OCI-LY7 (cell line): ENCODE results near the gene AIRE. TPM values are rescaled to one million over a fixed set of nuclear protein-coding genes. Genes with fewer than 3 reads are reported as not detected.

Source experiments
- BruUV-seq: library from RNA; stranded (reverse); fragments of 400-500 nt; replicated peaks from 2 replicates; lab custom pipeline; 2021; lab: Mats Ljungman, UMichigan
- CTCF ChIA-PET: fragments of 300-600 bp; sonication (Branson Sonifier 250); formaldehyde crosslinking; loops from one replicate; lab custom pipeline; 2022; ENCODE audit warnings: antibody characterized with exemption; ENCODE audit not compliant: unreplicated experiment; lab: Charles Lee
- POLR2A ChIA-PET: fragments of 300-600 bp; sonication (Branson Sonifier 250); formaldehyde crosslinking; loops from one replicate; lab custom pipeline; 2022; ENCODE audit warnings: antibody characterized with exemption; lab: Charles Lee
- DNase-seq: peaks from one replicate; pipeline ENCODE4 v3.0.0-alpha.2; 2015; ENCODE audit warnings: low spot score
- H2AFZ ChIP-seq: fragments of 200-600 bp; sonication (generic), shearing (Covaris generic); 2 replicates; pipeline ENCODE4 v1.6.1; 2014; ENCODE audit warnings: mild to moderate bottlenecking, antibody characterized with exemption, low read length, moderate library complexity
- H3K27ac ChIP-seq: fragments of 200-600 bp; sonication (generic); 2 replicates; pipeline ENCODE4 v1.5.1; 2014; ENCODE audit warnings: mixed run types, low read depth, mild to moderate bottlenecking, moderate library complexity, low read length, inconsistent platforms; ENCODE audit not compliant: poor library complexity, severe bottlenecking
- H3K36me3 ChIP-seq: fragments of 200-600 bp; sonication (generic); 2 replicates; pipeline ENCODE4 v1.6.1; 2014; ENCODE audit warnings: mild to moderate bottlenecking, antibody characterized with exemption, low read length, moderate library complexity, mixed read lengths; ENCODE audit not compliant: insufficient read depth
- H3K4me1 ChIP-seq: fragments of 200-600 bp; sonication (generic); 2 replicates; pipeline ENCODE4 v1.5.1; 2014; ENCODE audit warnings: mild to moderate bottlenecking, low read length; ENCODE audit not compliant: insufficient read depth, poor library complexity, severe bottlenecking
- H3K4me2 ChIP-seq: fragments of 200-600 bp; sonication (generic); 2 replicates; pipeline ENCODE4 v1.6.1; 2014; ENCODE audit warnings: mild to moderate bottlenecking, low read length
- H3K4me3 ChIP-seq: fragments of 200-600 bp; sonication (generic); 2 replicates; pipeline ENCODE4 v1.5.1; 2014; ENCODE audit warnings: mild to moderate bottlenecking, low read depth, low read length; ENCODE audit not compliant: poor library complexity, severe bottlenecking
- H3K79me2 ChIP-seq: fragments of 200-600 bp; sonication (generic); 2 replicates; pipeline ENCODE4 v1.6.1; 2016; ENCODE audit warnings: low read depth, mild to moderate bottlenecking, low read length, moderate library complexity, mixed read lengths; ENCODE audit not compliant: insufficient read depth
- H3K9me2 ChIP-seq: fragments of 200-600 bp; sonication (generic); 2 replicates; pipeline ENCODE4 v1.6.1; 2016; ENCODE audit warnings: mild to moderate bottlenecking, low read length, mixed read lengths; ENCODE audit not compliant: insufficient read depth
- H3K9me3 ChIP-seq: fragments of 200-600 bp; sonication (generic); 2 replicates; pipeline ENCODE4 v1.6.1; 2014; ENCODE audit warnings: mild to moderate bottlenecking, mixed run types, low read length, mixed read lengths
- H4K20me1 ChIP-seq: fragments of 200-600 bp; sonication (generic); 2 replicates; pipeline ENCODE4 v1.6.1; 2014; ENCODE audit warnings: mild to moderate bottlenecking, antibody characterized with exemption, low read length, moderate library complexity, mixed read lengths; ENCODE audit not compliant: insufficient read depth
- CTCF ChIP-seq: fragments of 200-600 bp; sonication (generic); conservative IDR thresholded peaks from 2 replicates; pipeline ENCODE4 v1.5.1; 2014; ENCODE audit warnings: mild to moderate bottlenecking, antibody characterized with exemption, low read length, moderate library complexity, mixed read lengths
- EZH2phosphoT487 ChIP-seq: fragments of 200-600 bp; sonication (generic); IDR thresholded peaks from 2 replicates; pipeline ENCODE4 v1.6.1; 2018; ENCODE audit warnings: low read depth, borderline replicate concordance, mild to moderate bottlenecking, mixed run types, antibody characterized with exemption, low read length, moderate library complexity, mixed read lengths
- intact Hi-C: fragments of 100-400 bp; cut with micrococcal nuclease; formaldehyde crosslinking; loops from one replicate; pipeline ENCODE4 v1.10.0; 2022; ENCODE audit not compliant: unreplicated experiment
- total RNA-seq, 2 experiments: library from RNA; depleted of rRNA in 1 of 2; stranded (reverse); fragments of >200 nt in 1 of 2; shearing (Covaris generic) in 1 of 2; gene quantifications; 2 replicates each; pipeline ENCODE4 v1.2.3, GENCODE V29; 2014 to 2022

AIRE gene
- total RNA-seq, 2 experiments from 2014 or later, result not detected

DNA sequence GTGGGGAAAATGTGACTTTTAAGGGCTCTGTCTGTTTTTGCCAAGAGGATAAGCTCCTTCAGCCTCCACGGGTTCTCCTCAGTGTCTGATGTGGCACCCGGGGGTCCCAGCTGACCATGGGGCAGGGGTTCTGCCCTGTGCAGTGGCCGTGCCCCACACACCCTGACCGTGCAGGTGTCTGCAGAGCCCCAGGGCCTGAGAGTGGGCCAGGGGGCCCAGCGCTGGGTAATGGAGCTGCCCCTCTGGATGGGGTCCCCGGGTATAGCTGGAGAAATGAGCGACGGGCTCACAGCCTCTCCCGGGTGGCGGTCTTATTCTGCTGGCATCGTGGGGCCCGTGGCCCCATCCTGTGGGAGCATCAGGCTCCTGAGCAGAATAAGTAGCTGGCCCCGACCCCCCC, 11.2 kb downstream of the AIRE start:
- H3K9me3 ChIP-seq, result no peaks in the 10 kb centered on the region
- ChIA-PET POLR2A (no interaction called here), CTCF (no interaction called here)
- H3K79me2 ChIP-seq, result peaks cover 7% of the 10 kb centered on the region; the same call in 1 of the 2 replicates
- DNase-seq, result no peak
- H3K4me1 ChIP-seq, result peaks cover 64% of the 10 kb centered on the region
- H4K20me1 ChIP-seq, result no peaks in the 10 kb centered on the region
- H3K4me3 ChIP-seq, result no peak overlapping the region
- H3K36me3 ChIP-seq, result no peaks in the 10 kb centered on the region
- intact Hi-C loops, result no loop called here
- no TSS peak for BruUV-seq
- no peak overlapping the region for H3K4me2 ChIP-seq
- H3K27ac ChIP-seq, result no peak overlapping the region
- TF ChIP-seq EZH2phosphoT487 (no peak), CTCF (no peak)
- H2AFZ ChIP-seq, result no peak overlapping the region
- no peaks in the 10 kb centered on the region for H3K9me2 ChIP-seq

- Histone ChIP-seq H3K36me3 (no peaks in the 10 kb centered on the region), H3K4me1 (peaks cover 72% of the 10 kb centered on the region), H4K20me1 (no peaks in the 10 kb centered on the region), H2AFZ (no peak overlapping the region), H3K9me3 (no peaks in the 10 kb centered on the region), H3K9me2 (no peaks in the 10 kb centered on the region), H3K4me2 (peak overlapping the region; percentile 43), H3K27ac (no peak overlapping the region), H3K79me2 (peaks cover 7% of the 10 kb centered on the region; the same call in 1 of the 2 replicates), H3K4me3 (no peak overlapping the region)
- ChIA-PET CTCF (no interaction called here), POLR2A (no interaction called here)
- BruUV-seq, result no TSS peak
- TF ChIP-seq CTCF (peak; percentile 87), EZH2phosphoT487 (no peak)
- intact Hi-C loops, result no loop called here
- DNase-seq, result peak; percentile 83
Observed at GRCh38 chr21:44297525-44298290, 12.0 kb downstream of the AIRE start.

DNA sequence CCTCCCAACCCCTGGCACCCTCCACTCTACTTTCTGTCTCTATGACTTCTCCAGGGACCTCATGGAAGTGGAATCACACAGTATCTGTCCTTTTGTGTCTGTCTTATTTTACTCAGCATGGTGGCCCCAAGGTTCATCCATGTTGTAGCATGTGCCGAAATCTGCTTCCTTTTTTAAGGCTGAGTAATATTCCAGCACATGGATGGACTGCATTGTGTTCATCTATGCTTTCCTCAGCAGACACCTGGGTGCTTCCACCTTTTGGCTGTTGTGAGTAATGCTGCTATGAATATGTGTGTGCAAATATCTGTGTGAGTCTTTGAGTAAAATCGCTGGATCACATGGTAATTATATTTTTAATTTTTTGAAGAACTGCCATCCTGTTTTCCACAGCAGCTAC, 12.6 kb downstream of the AIRE start:
- no peaks in the 10 kb centered on the region for H4K20me1 ChIP-seq
- ChIA-PET POLR2A (no interaction called here), CTCF (no interaction called here)
- peaks cover 7% of the 10 kb centered on the region; the same call in 1 of the 2 replicates for H3K79me2 ChIP-seq
- TF ChIP-seq CTCF (peak; percentile 59), EZH2phosphoT487 (no peak)
- DNase-seq, result peak; percentile 51
- intact Hi-C loops, result no loop called here
- H3K4me2 ChIP-seq, result 0 out of 2 replicates have a peak overlapping the region, but pooled peaks have one; percentile 43
- BruUV-seq, result no TSS peak
- no peak overlapping the region for H3K4me3 ChIP-seq
- H3K36me3 ChIP-seq, result no peaks in the 10 kb centered on the region
- H3K9me2 ChIP-seq, result no peaks in the 10 kb centered on the region
- H3K4me1 ChIP-seq, result peaks cover 78% of the 10 kb centered on the region
- H2AFZ ChIP-seq, result no peak overlapping the region
- peak overlapping the region; percentile 81 for H3K27ac ChIP-seq
- no peaks in the 10 kb centered on the region for H3K9me3 ChIP-seq
